Breast epithelium (tissue), 3 donors: Measurements from ENCODE around the gene NRF1.

ENCODE experiments used
- POLR2A ChIP-seq: fragments of 450-650 bp; IDR thresholded peaks from one replicate; pipeline ENCODE4 v1.6.1; 2016; ENCODE audit warnings: antibody characterized with exemption, mild to moderate bottlenecking, moderate library complexity
- TF ChIP-seq, protein P1 (sequence below), 3 donors: fragments of 450-650 bp; IDR thresholded peaks; one replicate each; pipeline ENCODE4 v1.5.1; 2016 to 2017; ENCODE audit warnings: antibody characterized with exemption in 3 of 3, mild to moderate bottlenecking in 3 of 3, moderate library complexity in 3 of 3

DNA sequence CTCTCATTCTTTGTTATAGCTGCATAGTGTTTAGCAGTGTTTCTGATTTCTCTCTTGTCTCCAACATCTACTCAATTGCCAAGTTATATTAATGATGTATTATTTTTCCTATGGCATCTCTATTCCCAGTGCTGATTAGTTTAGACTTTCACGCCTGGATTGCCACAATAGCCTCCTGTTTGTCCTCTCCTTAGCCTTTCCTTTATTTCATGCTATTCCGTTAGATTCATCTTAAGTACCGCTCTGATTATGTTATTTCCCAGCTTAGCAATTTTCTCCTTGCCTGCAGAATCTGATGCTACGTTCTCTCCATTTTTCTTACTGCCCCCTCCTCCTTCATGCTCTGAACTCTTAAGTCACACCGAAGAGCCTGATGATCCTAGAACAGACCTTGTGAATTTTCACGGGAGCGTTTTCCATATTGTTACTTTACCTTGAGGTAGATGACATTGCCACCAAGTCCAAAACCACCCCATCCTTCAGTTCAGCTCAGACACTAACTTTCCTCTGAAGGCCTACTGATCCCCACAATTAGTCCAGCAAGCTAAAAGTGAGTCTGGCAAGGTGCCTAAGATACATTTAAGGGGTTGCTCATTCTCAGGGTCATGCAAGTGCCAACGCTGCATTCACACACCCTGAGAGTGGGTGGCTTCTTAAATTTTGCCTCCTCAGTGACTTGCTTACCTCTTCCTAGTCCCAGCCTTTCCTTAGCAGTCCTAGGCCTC lies 6.6 kb upstream of the NRF1 start:
- TF ChIP-seq, protein P1, sequence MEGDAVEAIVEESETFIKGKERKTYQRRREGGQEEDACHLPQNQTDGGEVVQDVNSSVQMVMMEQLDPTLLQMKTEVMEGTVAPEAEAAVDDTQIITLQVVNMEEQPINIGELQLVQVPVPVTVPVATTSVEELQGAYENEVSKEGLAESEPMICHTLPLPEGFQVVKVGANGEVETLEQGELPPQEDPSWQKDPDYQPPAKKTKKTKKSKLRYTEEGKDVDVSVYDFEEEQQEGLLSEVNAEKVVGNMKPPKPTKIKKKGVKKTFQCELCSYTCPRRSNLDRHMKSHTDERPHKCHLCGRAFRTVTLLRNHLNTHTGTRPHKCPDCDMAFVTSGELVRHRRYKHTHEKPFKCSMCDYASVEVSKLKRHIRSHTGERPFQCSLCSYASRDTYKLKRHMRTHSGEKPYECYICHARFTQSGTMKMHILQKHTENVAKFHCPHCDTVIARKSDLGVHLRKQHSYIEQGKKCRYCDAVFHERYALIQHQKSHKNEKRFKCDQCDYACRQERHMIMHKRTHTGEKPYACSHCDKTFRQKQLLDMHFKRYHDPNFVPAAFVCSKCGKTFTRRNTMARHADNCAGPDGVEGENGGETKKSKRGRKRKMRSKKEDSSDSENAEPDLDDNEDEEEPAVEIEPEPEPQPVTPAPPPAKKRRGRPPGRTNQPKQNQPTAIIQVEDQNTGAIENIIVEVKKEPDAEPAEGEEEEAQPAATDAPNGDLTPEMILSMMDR (IDR thresholded peaks at IDR 0.05) = no peak
- TF ChIP-seq POLR2A = no peak
